Left lung (tissue), 10 donors: Measurements from ENCODE around the gene PIAS3. TPM values are rescaled to one million over a fixed set of nuclear protein-coding genes. Genes with fewer than 3 reads are reported as not detected.

Experiments used
- ATAC-seq: fragments of 200-7000 bp; cut with Tn5 transposase; one replicate; pipeline ENCODE4 v1.9.1; 2020; ENCODE audit warnings: moderate library complexity
- DNase-seq, 4 donors: peaks; one replicate each; pipeline ENCODE4 v3.0.0-alpha.2; 2013 to 2020
- H3K27ac ChIP-seq, 2 donors: fragments of 200-600 bp; sonication (generic) in 1 of 2; one replicate each; pipeline versions ENCODE4 v1.5.0 to v1.8.0; 2020 to 2021
- H3K27me3 ChIP-seq, 2 donors: fragments of 200-600 bp; sonication (generic) in 1 of 2; one replicate each; pipeline versions ENCODE4 v1.5.0 to v1.8.0; 2020 to 2021
- H3K36me3 ChIP-seq, 2 donors: fragments of 200-600 bp; sonication (generic) in 1 of 2; one replicate each; pipeline versions ENCODE4 v1.5.0 to v1.8.0; 2020 to 2021
- H3K4me1 ChIP-seq, 2 donors: fragments of 200-600 bp; one replicate each; pipeline ENCODE4 v1.8.0; 2021
- H3K4me3 ChIP-seq, 2 donors: fragments of 200-600 bp; sonication (generic) in 1 of 2; one replicate each; pipeline versions ENCODE4 v1.5.0 to v1.8.0; 2020 to 2021; ENCODE audit warnings: mild to moderate bottlenecking in 1 of 2
- H3K9me3 ChIP-seq, 2 donors: fragments of 200-600 bp; sonication (generic) in 1 of 2; one replicate each; pipeline versions ENCODE4 v1.5.0 to v1.8.0; 2020 to 2021
- CTCF ChIP-seq, 2 donors: fragments of 200-600 bp; sonication (generic) in 1 of 2; IDR thresholded peaks; one replicate each; pipeline versions ENCODE4 v1.5.0 to v1.8.0; 2021; ENCODE audit warnings: antibody characterized with exemption in 2 of 2
- intact Hi-C, 2 donors: fragments of 100-400 bp; cut with DNase I; formaldehyde crosslinking; loops; one replicate each; pipeline versions ENCODE4 v1.11.2 to v1.14.2; 2022
- polyA plus RNA-seq, 6 donors: library from polyadenylated mRNA; unstranded; fragments of 120-200 nt; gene quantifications; one replicate each; pipeline ENCODE4 v1.2.1, GENCODE V29; 2013; ENCODE audit not compliant: insufficient read length in 6 of 6
- total RNA-seq, 2 donors: library from RNA; stranded (reverse); fragmentation: NEBNext Ultra II Directional; extraction: Animal tissue kit (Norgen Biotek cat#: 25700); gene quantifications; one replicate each; pipeline ENCODE4 v1.2.1, GENCODE V29; 2021
- donor health status: DM: no; HTN: yes; CAD: no.
- donor health status: DM: no; HTN: no; CAD: no.

Gene PIAS3
- total and polyA plus RNA-seq, 8 donors = 35.8 to 98.0 (median 69.6) TPM

- H3K9me3 ChIP-seq = no peaks in the 10 kb centered on the region
- ATAC-seq = no peak
- H3K27ac ChIP-seq = no peak overlapping the region
- H3K36me3 ChIP-seq = no peaks in the 10 kb centered on the region
- no peak overlapping the region for H3K4me3 ChIP-seq
- intact Hi-C loops = no loop called here
- no peak for DNase-seq
- H3K4me1 ChIP-seq = peaks cover 0 to 14% of the 10 kb centered on the region in 2 donors
- no peaks in the 10 kb centered on the region for H3K27me3 ChIP-seq
- TF ChIP-seq CTCF (IDR thresholded peaks at IDR 0.05) = no peak
Observed at GRCh38 chr1:145806844-145807243, 52.0 kb downstream of the PIAS3 start.

GRCh38 chr1:145806408-145806807, 52.5 kb downstream of the PIAS3 start:
- ATAC-seq = no peak
- H3K4me3 ChIP-seq = no peak overlapping the region
- H3K27me3 ChIP-seq = no peaks in the 10 kb centered on the region
- no peaks in the 10 kb centered on the region for H3K9me3 ChIP-seq
- no peak for DNase-seq
- no peak for TF ChIP-seq CTCF (IDR thresholded peaks at IDR 0.05)
- no peak overlapping the region for H3K27ac ChIP-seq
- no peaks in the 10 kb centered on the region for H3K36me3 ChIP-seq
- intact Hi-C loops = no loop called here
- peaks cover 0 to 14% of the 10 kb centered on the region in 2 donors for H3K4me1 ChIP-seq

GRCh38 chr1:145805057-145805456, 53.8 kb downstream of the PIAS3 start:
- Histone ChIP-seq H3K4me1 (peaks cover 0 to 14% of the 10 kb centered on the region in 2 donors), H3K4me3 (no peak overlapping the region), H3K27me3 (no peaks in the 10 kb centered on the region), H3K9me3 (no peaks in the 10 kb centered on the region), H3K36me3 (no peaks in the 10 kb centered on the region), H3K27ac (no peak overlapping the region)
- intact Hi-C loops = no loop called here
- ATAC-seq = no peak
- no peak for TF ChIP-seq CTCF (IDR thresholded peaks at IDR 0.05)
- no peak for DNase-seq

- peaks cover 0 to 14% of the 10 kb centered on the region in 2 donors for H3K4me1 ChIP-seq
- intact Hi-C loops = no loop called here
- ATAC-seq = peak; percentile 35
Observed at GRCh38 chr1:145804235-145805045, 54.4 kb downstream of the PIAS3 start.

More at GRCh38 chr1:145804235-145805045, 54.4 kb downstream of the PIAS3 start:
- H3K27me3 ChIP-seq = no peaks in the 10 kb centered on the region
- H3K9me3 ChIP-seq = no peaks in the 10 kb centered on the region
- DNase-seq = no peak
- TF ChIP-seq CTCF (IDR thresholded peaks at IDR 0.05) = no peak
- H3K4me3 ChIP-seq = no peak overlapping the region
- H3K27ac ChIP-seq = no peak overlapping the region
- H3K36me3 ChIP-seq = no peaks in the 10 kb centered on the region
